Tibial nerve (tissue), 4 donors: ENCODE results near the gene OR2T8. TPM values are rescaled to one million over a fixed set of nuclear protein-coding genes. Genes with fewer than 3 reads are reported as not detected.

Experiments used
- DNase-seq, 2 donors: peaks; one replicate each; pipeline ENCODE4 v3.0.0-alpha.2; 2019; ENCODE audit warnings: low spot score in 2 of 2
- H3K27ac ChIP-seq, 4 donors: fragments of 200-600 bp; sonication (generic) in 3 of 4; one replicate each; pipeline ENCODE4 v1.5.1; 2017 to 2019; ENCODE audit warnings: mild to moderate bottlenecking in 1 of 4
- H3K27me3 ChIP-seq, 2 donors: fragments of 200-600 bp; sonication (generic) in 1 of 2; one replicate each; pipeline versions ENCODE4 v1.5.1 to v1.6.0; 2017 to 2019
- H3K36me3 ChIP-seq, 3 donors: fragments of 200-600 bp; sonication (generic); one replicate each; pipeline ENCODE4 v1.5.1; 2018 to 2019
- H3K4me1 ChIP-seq, 4 donors: fragments of 200-600 bp; sonication (generic) in 3 of 4; one replicate each; pipeline ENCODE4 v1.5.1; 2017 to 2019
- H3K4me3 ChIP-seq, 4 donors: fragments of 200-600 bp; sonication (generic) in 3 of 4; one replicate each; pipeline ENCODE4 v1.5.1; 2017 to 2019; ENCODE audit warnings: mild to moderate bottlenecking in 1 of 4, moderate library complexity in 1 of 4
- H3K9me3 ChIP-seq, 4 donors: fragments of 200-600 bp; sonication (generic) in 3 of 4; one replicate each; pipeline ENCODE4 v1.5.1; 2017 to 2019
- EP300 ChIP-seq, 2 donors: sonication (generic); formaldehyde crosslinking; IDR thresholded peaks; one replicate each; pipeline ENCODE4 v1.6.1; 2017; ENCODE audit warnings: antibody characterized with exemption in 2 of 2, mild to moderate bottlenecking in 1 of 2
- POLR2A ChIP-seq, 2 donors: fragments of 450-650 bp; IDR thresholded peaks; one replicate each; pipeline ENCODE4 v1.6.1; 2017; ENCODE audit warnings: antibody characterized with exemption in 2 of 2, mild to moderate bottlenecking in 2 of 2, moderate library complexity in 2 of 2
- WGBS, 2 donors: methylation state at CpG; one replicate each; pipeline ENCODE4 v1.1.5; 2018; 5-methylcytosine and 5-hydroxymethylcytosine counted together
- total RNA-seq, 4 donors: library from RNA; depleted of rRNA; stranded (reverse); fragments of >200 nt; gene quantifications; one replicate each; pipeline ENCODE4 v1.1.0, GENCODE V29; 2016
- TF ChIP-seq, protein P1 (sequence below), 5 experiments: fragments of 200-600 bp in 3 of 5; fragments of 450-650 bp in 2 of 5; sonication (generic) in 3 of 5; IDR thresholded peaks; one replicate each; pipeline ENCODE4 v1.5.1; 2016 to 2019; ENCODE audit warnings: antibody characterized with exemption in 5 of 5, mild to moderate bottlenecking in 3 of 5, moderate library complexity in 2 of 5

The OR2T8 gene
- total RNA-seq, 4 donors from 2014 or later: 1.0 TPM; not detected in 3

DNA sequence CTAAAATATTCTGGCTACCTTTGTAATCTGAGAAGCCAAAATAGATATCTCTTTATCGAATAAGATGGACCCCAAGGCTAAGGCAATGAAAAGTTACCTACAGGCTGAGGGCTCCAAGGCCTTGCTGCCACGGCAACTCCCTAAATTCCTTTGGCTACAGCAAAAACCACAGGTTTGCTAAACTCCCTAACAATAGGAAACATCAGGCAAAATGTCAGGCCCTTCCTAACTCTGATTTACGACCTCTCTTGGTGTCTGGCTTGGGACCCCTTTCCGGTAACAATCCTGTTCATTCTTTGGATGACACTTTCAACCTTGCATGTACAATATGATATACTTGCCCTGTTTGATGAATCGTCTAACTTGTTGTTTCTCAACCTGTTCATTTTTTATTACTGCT lies 11.3 kb upstream of the OR2T8 start:
- no peak overlapping the region for H3K4me3 ChIP-seq
- no peaks in the 10 kb centered on the region for H3K27me3 ChIP-seq
- H3K9me3 ChIP-seq: no peaks in the 10 kb centered on the region
- DNase-seq: no peak
- H3K27ac ChIP-seq: no peak overlapping the region
- WGBS, 2 donors: 86 to 91% methylated on average over 5 of the region's 5 CpGs
- no peaks in the 10 kb centered on the region for H3K36me3 ChIP-seq
- TF ChIP-seq POLR2A (IDR thresholded peaks at IDR 0.05) (no peak), EP300 (IDR thresholded peaks at IDR 0.05) (no peak)
- TF ChIP-seq, protein P1, sequence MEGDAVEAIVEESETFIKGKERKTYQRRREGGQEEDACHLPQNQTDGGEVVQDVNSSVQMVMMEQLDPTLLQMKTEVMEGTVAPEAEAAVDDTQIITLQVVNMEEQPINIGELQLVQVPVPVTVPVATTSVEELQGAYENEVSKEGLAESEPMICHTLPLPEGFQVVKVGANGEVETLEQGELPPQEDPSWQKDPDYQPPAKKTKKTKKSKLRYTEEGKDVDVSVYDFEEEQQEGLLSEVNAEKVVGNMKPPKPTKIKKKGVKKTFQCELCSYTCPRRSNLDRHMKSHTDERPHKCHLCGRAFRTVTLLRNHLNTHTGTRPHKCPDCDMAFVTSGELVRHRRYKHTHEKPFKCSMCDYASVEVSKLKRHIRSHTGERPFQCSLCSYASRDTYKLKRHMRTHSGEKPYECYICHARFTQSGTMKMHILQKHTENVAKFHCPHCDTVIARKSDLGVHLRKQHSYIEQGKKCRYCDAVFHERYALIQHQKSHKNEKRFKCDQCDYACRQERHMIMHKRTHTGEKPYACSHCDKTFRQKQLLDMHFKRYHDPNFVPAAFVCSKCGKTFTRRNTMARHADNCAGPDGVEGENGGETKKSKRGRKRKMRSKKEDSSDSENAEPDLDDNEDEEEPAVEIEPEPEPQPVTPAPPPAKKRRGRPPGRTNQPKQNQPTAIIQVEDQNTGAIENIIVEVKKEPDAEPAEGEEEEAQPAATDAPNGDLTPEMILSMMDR (IDR thresholded peaks at IDR 0.05): no peak
- H3K4me1 ChIP-seq: no peaks in the 10 kb centered on the region

- DNase-seq: no peak
- H3K27ac ChIP-seq: no peak overlapping the region
- H3K4me3 ChIP-seq: no peak overlapping the region
- WGBS, 2 donors: 88 to 89% methylated on average over 2 of the region's 2 CpGs
- TF ChIP-seq POLR2A (IDR thresholded peaks at IDR 0.05): no peak
- no peaks in the 10 kb centered on the region for H3K9me3 ChIP-seq
- H3K27me3 ChIP-seq: no peaks in the 10 kb centered on the region
- no peaks in the 10 kb centered on the region for H3K4me1 ChIP-seq
- no peaks in the 10 kb centered on the region for H3K36me3 ChIP-seq
These were observed 6.3 kb upstream of the OR2T8 start for GRCh38 chr1:247913786-247914185.

- H3K27ac ChIP-seq: no peak overlapping the region
- WGBS, 2 donors: 59 to 63% methylated on average over 4 of the region's 4 CpGs
- no peak overlapping the region for H3K4me3 ChIP-seq
- H3K9me3 ChIP-seq: no peaks in the 10 kb centered on the region
- H3K36me3 ChIP-seq: no peaks in the 10 kb centered on the region
- H3K4me1 ChIP-seq: no peaks in the 10 kb centered on the region
- no peaks in the 10 kb centered on the region for H3K27me3 ChIP-seq
- no peak for DNase-seq
- TF ChIP-seq POLR2A (IDR thresholded peaks at IDR 0.05) (no peak), EP300 (IDR thresholded peaks at IDR 0.05) (no peak)
- TF ChIP-seq, protein P1 (IDR thresholded peaks at IDR 0.05): no peak
These were observed 5.0 kb upstream of the OR2T8 start for GRCh38 chr1:247914941-247915662.

DNA sequence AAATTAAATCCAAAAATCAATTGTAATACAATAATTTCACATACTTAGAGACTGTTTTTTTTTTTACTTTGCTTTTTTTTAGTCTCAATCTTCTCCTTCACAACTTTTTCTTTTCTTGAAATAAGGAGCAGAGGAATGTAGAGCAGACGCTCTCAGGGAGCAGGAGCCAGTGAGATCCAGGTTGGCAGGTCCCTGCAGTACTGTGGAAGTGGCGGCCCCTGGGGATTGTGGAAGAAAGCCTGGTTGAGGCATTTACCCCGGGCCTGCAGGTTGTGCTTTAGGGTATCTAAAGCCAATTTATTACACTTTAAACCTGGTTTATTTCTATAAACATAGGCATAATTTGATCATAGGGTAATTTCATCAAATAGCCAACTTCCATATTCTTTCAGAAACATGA lies 3.9 kb downstream of the OR2T8 start:
- no peak overlapping the region for H3K4me3 ChIP-seq
- no peaks in the 10 kb centered on the region for H3K9me3 ChIP-seq
- 68 to 74% methylated on average over 3 of the region's 3 CpGs for WGBS, 2 donors
- H3K36me3 ChIP-seq: no peaks in the 10 kb centered on the region
- no peak for DNase-seq
- H3K27ac ChIP-seq: no peak overlapping the region
- TF ChIP-seq POLR2A (IDR thresholded peaks at IDR 0.05) (no peak), EP300 (IDR thresholded peaks at IDR 0.05) (no peak)
- TF ChIP-seq, protein P1 (IDR thresholded peaks at IDR 0.05): no peak
- H3K4me1 ChIP-seq: no peaks in the 10 kb centered on the region
- no peaks in the 10 kb centered on the region for H3K27me3 ChIP-seq

- 84 to 85% methylated on average over 9 of the region's 9 CpGs for WGBS, 2 donors
- no peaks in the 10 kb centered on the region for H3K27me3 ChIP-seq
- no peaks in the 10 kb centered on the region for H3K36me3 ChIP-seq
- no peak within 1 kb of the TSS for H3K27ac ChIP-seq
- H3K9me3 ChIP-seq: no peaks in the 10 kb centered on the region
- no peak for DNase-seq
- H3K4me1 ChIP-seq: no peaks in the 10 kb centered on the region
- H3K4me3 ChIP-seq: no peak within 1 kb of the TSS
- TF ChIP-seq POLR2A (IDR thresholded peaks at IDR 0.05) (no peak), EP300 (IDR thresholded peaks at IDR 0.05) (no peak)
- TF ChIP-seq, protein P1 (IDR thresholded peaks at IDR 0.05): no peak
These were observed 4.8 kb downstream of the OR2T8 start, which contains the start of gene OR2AJ1 for GRCh38 chr1:247924868-247925267. OR2AJ1 (plus strand) TSS chr1:247924889; CDS start chr1:247933769, 8,880 bp downstream.
